HG02610 (cell line): Measurements from ENCODE around the gene MRPL40.

Source experiments
- ATAC-seq: cut with Tn5 transposase; IDR thresholded peaks from one replicate; pipeline ENCODE4 v1.9.1; 2021; ENCODE audit warnings: mild to moderate bottlenecking, moderate library complexity; ENCODE audit not compliant: unreplicated experiment

The MRPL40 gene

DNA sequence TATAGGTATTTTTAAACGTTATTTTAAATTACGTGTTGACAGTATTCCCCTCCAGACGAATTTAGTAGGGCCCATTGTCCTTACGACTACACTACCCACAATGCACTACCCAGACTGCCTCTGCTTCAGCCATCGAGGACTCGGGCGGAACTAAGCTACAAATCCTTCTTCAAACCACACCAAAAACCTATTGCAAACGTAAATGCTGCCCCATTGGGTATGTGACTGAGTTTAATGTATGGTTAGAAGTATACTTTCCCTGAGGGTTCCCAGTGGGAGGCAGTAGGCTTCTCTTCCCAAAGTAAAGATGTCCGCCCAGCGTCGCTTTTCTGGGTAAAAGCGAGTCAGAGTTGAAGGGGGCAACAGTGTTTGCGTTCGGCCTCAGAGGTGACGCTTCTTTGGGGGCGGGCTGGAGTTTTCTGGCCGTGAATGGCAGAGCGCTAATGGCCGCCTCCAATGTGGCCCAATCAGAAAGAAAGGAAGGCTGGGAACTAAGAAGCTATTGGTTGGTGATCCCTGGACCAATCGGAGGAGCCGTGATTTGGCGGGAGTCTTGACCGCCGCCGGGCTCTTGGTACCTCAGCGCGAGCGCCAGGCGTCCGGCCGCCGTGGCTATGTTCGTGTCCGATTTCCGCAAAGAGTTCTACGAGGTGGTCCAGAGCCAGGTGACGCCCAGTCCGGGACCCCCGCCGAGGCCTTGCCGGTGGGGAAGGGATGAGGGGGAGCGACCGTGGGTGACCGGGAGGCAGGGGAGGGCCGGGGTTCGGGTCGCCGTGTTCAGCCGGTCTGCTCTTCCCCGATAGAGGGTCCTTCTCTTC is 47.2 kb downstream of the MRPL40 start, which contains the start of gene CDC45:
TSS of gene CDC45 (plus strand) at position 566 of the 818 bp plus-strand sequence. CDS start at position 615, 49 bp downstream.
- peak; percentile 83 for ATAC-seq

- ATAC-seq, result no peak
These were observed 47.8 kb downstream of the MRPL40 start for GRCh38 chr22:19480173-19480568.

GRCh38 chr22:19480789-19481188 is 48.4 kb downstream of the MRPL40 start:
- no peak for ATAC-seq

DNA sequence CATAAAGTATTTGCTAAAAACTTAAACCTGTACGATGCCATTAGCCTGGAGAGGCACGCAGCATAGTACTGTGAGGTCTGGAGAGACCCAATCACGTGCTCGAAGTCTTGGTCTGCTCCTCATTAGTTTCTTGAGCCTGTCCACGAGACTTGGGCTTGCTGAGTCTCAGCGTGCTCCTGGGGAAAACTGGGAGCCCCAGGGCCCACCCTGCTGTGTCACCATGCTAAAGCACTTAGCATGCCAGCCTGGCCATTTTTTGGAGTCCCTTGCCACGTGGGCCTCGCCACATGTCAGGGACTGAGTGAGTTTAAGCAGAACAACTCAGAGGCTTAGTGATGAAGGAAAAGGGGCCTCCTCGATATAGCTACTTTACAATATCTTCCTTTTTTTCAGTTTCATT is 50.0 kb downstream of the MRPL40 start:
- ATAC-seq, result no peak

DNA sequence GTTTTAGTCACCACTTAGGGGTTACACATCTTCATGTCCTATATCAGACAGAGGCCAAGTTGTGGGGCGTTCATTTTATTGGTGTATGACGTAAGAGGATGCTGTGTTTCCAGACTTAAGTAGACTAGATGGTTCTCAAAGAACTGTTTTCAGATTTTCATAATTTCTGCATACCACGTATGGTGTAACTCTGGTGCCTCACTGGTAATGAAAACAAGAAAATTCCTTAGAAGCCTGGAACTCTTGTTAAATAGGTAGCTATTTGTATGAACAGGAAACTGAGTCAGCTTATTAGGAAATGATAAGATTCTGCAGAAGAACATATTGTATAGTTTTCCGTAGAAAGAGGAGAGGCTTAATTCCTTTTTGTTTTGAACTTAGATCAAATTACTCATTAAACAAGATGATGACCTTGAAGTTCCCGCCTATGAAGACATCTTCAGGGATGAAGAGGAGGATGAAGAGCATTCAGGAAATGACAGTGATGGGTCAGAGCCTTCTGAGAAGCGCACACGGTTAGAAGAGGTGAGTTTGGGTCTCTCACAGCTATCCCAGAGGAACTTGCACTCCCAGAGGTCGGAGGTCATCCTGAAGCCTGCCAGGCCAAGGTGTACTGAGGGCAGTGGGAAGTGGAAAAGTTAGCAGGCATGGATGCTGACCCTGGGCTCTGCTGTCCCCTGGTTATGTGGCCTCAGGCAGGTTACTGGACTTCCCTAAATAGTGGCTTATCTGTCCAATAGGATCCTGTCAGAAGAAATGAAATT is 51.3 kb downstream of the MRPL40 start:
- no peak for ATAC-seq
